NB4 (cell line): ENCODE measurements around the gene DDX59.

Experiments
- CTCF ChIP-seq: IDR thresholded peaks from one replicate; pipeline ENCODE4 v1.5.1; 2012; ENCODE audit warnings: low read depth, low read length
- MAX ChIP-seq: IDR thresholded peaks from 2 replicates; pipeline ENCODE4 v1.6.1; 2011; ENCODE audit warnings: low read depth, low read length
- POLR2A ChIP-seq: IDR thresholded peaks from 2 replicates; pipeline ENCODE4 v1.6.1; 2011; ENCODE audit warnings: mild to moderate bottlenecking; ENCODE audit not compliant: insufficient read length; ENCODE audit errors: extremely low read depth

- TF ChIP-seq MAX = no peak
- TF ChIP-seq CTCF = no peak
- no peak for TF ChIP-seq POLR2A
Observed at GRCh38 chr1:200686620-200687019, 16.9 kb upstream of the DDX59 start.
